HL-60 (cell line): ENCODE results near the gene ZFHX3.
A peak's percentile ranks its signal among the peaks of the same experiment; 100 is the strongest.

ENCODE experiments used
- DNase-seq, 2 experiments: peaks; one replicate each; pipeline ENCODE4 v3.0.0-alpha.2; 2010 to 2020; ENCODE audit warnings: low read depth in 1 of 2, low spot score in 1 of 2
- H3K27ac ChIP-seq: fragments of 250-450 bp; sonication (Bioruptor Pico); replicated peaks from 2 replicates; pipeline ENCODE4 v1.5.1; 2020; ENCODE audit warnings: mild to moderate bottlenecking, moderate library complexity
- H3K27me3 ChIP-seq: fragments of 250-450 bp; sonication (Bioruptor Pico); 2 replicates; pipeline ENCODE4 v1.5.1; 2021; ENCODE audit warnings: mild to moderate bottlenecking, moderate library complexity; ENCODE audit not compliant: insufficient read depth, poor library complexity, severe bottlenecking
- H3K4me3 ChIP-seq: replicated peaks from 2 replicates; pipeline ENCODE4 v1.5.1; 2011; ENCODE audit warnings: mild to moderate bottlenecking, control low read depth, low read length; ENCODE audit not compliant: insufficient read depth
- GABPA ChIP-seq: IDR thresholded peaks from 2 replicates; pipeline ENCODE4 v1.6.1; 2012; ENCODE audit warnings: low read depth
- POLR2AphosphoS5 ChIP-seq: IDR thresholded peaks from 2 replicates; pipeline ENCODE4 v1.6.1; 2012; ENCODE audit warnings: low read depth
- SPI1 ChIP-seq: IDR thresholded peaks from 2 replicates; pipeline ENCODE4 v1.6.1; 2012; ENCODE audit warnings: low read depth, mild to moderate bottlenecking, borderline replicate concordance
- TF ChIP-seq, protein P1 (sequence below): IDR thresholded peaks from one replicate; pipeline ENCODE4 v1.5.1; 2011; ENCODE audit warnings: low read length, control low read depth, inconsistent platforms; ENCODE audit not compliant: insufficient read depth
- TF ChIP-seq, protein P2 (sequence below): IDR thresholded peaks from 2 replicates; pipeline ENCODE4 v1.6.1; 2012; ENCODE audit warnings: low read depth; ENCODE audit not compliant: insufficient replicate concordance

ZFHX3 gene

DNA sequence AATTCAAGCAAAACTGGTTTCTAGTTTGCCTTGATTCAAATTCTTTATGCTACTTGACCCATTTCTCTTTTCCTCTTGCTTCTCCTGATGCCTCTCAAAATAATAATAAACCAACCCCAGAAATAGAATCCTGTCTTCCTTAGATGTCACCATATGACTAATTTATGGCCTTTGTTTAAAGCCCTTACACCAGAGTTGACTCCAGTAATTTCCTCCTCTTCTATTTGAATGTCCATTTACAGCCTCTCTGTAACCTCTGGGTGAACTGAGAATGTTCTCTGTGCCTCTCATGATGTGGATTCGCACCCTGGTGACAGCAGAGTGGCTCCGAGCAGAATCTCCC is 31.5 kb downstream of the ZFHX3 start:
- DNase-seq = no peak
- TF ChIP-seq, protein P1, sequence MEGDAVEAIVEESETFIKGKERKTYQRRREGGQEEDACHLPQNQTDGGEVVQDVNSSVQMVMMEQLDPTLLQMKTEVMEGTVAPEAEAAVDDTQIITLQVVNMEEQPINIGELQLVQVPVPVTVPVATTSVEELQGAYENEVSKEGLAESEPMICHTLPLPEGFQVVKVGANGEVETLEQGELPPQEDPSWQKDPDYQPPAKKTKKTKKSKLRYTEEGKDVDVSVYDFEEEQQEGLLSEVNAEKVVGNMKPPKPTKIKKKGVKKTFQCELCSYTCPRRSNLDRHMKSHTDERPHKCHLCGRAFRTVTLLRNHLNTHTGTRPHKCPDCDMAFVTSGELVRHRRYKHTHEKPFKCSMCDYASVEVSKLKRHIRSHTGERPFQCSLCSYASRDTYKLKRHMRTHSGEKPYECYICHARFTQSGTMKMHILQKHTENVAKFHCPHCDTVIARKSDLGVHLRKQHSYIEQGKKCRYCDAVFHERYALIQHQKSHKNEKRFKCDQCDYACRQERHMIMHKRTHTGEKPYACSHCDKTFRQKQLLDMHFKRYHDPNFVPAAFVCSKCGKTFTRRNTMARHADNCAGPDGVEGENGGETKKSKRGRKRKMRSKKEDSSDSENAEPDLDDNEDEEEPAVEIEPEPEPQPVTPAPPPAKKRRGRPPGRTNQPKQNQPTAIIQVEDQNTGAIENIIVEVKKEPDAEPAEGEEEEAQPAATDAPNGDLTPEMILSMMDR = no peak
- no peak for TF ChIP-seq GABPA
- TF ChIP-seq, protein P2, sequence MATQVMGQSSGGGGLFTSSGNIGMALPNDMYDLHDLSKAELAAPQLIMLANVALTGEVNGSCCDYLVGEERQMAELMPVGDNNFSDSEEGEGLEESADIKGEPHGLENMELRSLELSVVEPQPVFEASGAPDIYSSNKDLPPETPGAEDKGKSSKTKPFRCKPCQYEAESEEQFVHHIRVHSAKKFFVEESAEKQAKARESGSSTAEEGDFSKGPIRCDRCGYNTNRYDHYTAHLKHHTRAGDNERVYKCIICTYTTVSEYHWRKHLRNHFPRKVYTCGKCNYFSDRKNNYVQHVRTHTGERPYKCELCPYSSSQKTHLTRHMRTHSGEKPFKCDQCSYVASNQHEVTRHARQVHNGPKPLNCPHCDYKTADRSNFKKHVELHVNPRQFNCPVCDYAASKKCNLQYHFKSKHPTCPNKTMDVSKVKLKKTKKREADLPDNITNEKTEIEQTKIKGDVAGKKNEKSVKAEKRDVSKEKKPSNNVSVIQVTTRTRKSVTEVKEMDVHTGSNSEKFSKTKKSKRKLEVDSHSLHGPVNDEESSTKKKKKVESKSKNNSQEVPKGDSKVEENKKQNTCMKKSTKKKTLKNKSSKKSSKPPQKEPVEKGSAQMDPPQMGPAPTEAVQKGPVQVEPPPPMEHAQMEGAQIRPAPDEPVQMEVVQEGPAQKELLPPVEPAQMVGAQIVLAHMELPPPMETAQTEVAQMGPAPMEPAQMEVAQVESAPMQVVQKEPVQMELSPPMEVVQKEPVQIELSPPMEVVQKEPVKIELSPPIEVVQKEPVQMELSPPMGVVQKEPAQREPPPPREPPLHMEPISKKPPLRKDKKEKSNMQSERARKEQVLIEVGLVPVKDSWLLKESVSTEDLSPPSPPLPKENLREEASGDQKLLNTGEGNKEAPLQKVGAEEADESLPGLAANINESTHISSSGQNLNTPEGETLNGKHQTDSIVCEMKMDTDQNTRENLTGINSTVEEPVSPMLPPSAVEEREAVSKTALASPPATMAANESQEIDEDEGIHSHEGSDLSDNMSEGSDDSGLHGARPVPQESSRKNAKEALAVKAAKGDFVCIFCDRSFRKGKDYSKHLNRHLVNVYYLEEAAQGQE = no peak
- no peak for TF ChIP-seq SPI1
- TF ChIP-seq POLR2AphosphoS5 = no peak
- Histone ChIP-seq H3K27me3 (no peaks in the 10 kb centered on the region), H3K27ac (no peak overlapping the region), H3K4me3 (no peak overlapping the region)

DNA sequence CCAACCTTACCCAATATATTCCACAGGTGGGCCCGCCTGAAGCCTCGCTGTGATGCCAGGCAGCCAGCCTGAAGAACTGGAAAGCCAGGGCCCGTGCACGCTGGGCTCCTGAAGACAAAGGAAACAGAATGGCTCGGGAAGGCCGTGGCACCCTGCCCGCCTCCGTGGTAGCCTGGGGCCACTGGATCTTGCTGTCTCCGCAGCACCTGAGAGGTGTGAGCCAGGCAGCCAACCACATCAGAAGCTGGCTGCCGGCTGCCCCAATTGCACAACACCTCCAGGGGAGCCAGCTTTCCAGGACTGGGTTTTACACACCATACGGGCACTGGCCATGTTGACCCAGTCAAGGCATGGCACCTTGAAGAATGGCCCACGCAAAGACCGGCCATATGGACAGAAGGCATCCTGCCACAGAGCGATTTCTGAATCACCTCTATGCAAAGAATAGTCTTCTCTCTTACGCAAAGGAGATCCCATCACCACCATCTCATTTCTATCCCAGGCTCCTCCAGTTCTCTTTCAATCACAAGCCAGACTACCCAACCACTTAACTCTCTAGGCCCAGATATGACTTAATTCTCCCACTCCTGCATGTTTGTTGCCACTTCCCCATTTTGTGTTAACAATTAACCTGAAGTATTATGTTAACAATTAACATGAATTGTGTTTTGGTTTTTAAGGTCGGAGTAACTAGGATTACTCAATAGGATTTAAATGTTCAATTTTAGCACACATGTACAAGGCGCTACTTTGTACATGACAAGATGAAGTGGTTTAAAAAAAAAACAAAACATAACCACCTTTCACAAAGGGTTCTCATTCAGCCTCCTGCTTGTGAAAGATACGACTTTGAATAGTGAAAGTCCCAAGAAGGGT is 32.1 kb downstream of the ZFHX3 start:
- no peak overlapping the region for H3K27ac ChIP-seq
- no peaks in the 10 kb centered on the region for H3K27me3 ChIP-seq
- peak; percentile 11 to 41 for DNase-seq
- TF ChIP-seq SPI1 (peak; percentile 94), GABPA (no peak)
- H3K4me3 ChIP-seq = no peak overlapping the region

DNA sequence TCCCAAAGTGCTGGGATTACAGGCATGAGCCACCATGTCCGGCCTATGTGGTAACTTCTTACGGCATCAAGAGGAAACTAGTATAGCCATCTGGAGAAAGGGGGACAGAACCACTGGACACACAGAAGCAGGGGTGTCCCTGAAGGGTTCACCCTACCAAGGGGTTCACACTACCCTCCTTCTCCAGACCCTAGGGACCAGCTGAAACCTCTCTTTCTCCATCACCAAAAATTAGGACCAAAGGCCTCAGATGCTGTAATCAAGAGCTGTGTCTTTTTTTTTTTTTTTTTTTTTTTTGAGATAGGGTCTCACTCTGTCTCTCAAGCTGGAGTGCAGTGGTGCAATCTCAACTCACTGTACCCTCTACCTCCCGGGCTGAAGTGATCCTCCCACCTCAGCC is 33.2 kb downstream of the ZFHX3 start:
- Histone ChIP-seq H3K27ac (no peak overlapping the region), H3K27me3 (no peaks in the 10 kb centered on the region), H3K4me3 (no peak overlapping the region)
- DNase-seq = no peak
- TF ChIP-seq, protein P1 = no peak
- TF ChIP-seq SPI1 (no peak), GABPA (no peak), POLR2AphosphoS5 (no peak)
- TF ChIP-seq, protein P2 = no peak

DNA sequence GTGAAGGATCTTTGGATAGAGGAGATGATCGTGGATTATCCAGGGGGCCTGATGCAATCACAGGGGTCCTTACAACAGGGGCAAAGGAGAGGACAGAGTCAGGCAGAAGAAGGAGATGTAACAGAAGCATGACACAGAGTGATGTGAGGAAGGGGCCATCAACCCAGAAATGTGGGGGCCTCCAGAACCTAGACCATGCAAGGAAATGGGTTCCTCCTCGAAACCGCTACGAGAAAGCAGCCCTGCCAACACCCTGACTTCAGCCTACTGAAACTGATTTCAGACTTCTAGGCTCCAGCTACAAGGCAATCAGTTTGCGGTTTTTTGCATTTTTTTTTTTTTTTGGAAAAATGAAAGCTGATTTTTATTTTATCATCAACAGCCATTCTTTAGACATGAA is 34.0 kb downstream of the ZFHX3 start:
- TF ChIP-seq POLR2AphosphoS5 (no peak), SPI1 (no peak), GABPA (no peak)
- TF ChIP-seq, protein P2 = no peak
- TF ChIP-seq, protein P1 = no peak
- Histone ChIP-seq H3K4me3 (no peak overlapping the region), H3K27me3 (no peaks in the 10 kb centered on the region), H3K27ac (no peak overlapping the region)
- DNase-seq = no peak
